HepG2 (cell line): ENCODE data around the gene KANSL3. TPM values are rescaled to one million over a fixed set of nuclear protein-coding genes. Genes with fewer than 3 reads are reported as not detected.

Experiments used
- ATAC-seq: fragments of 200-7000 bp; cut with Tn5 transposase; 3 replicates; pipeline ENCODE4 v1.9.1; 2020; ENCODE audit warnings: mild to moderate bottlenecking, moderate library complexity
- BruUV-seq: library from RNA; stranded (reverse); fragments of 400-500 nt; replicated peaks from 2 replicates; lab custom pipeline; 2021; lab: Mats Ljungman, UMichigan
- CTCF ChIA-PET: fragments of 300-600 bp; formaldehyde crosslinking; extraction: SDS; loops from one replicate; lab custom pipeline; 2021; ENCODE audit warnings: low total read pairs, inconsistent platforms, low intra/inter-chr PET ratio; lab: Yijun Ruan, JAX
- POLR2A ChIA-PET: fragments of 350-600 bp; sonication (Branson Sonifier 250); formaldehyde crosslinking; loops from one replicate; lab custom pipeline; 2020; ENCODE audit warnings: antibody characterized with exemption, inconsistent platforms; lab: Yijun Ruan, JAX
- DNase-seq: peaks from one replicate; pipeline ENCODE4 v3.0.0-alpha.2; 2015; ENCODE audit warnings: low spot score
- FAIRE-seq: peaks from 3 replicates; lab custom pipeline; 2011; peaks lifted over from hg19 to GRCh38; lab: Jason Lieb, UNC
- H2AFZ ChIP-seq: one replicate; pipeline ENCODE4 v1.6.1; 2011; ENCODE audit warnings: low read length, inconsistent platforms
- H3K27ac ChIP-seq: fragments of 300-600 bp; 3 replicates; pipeline ENCODE4 v1.8.0; 2011; ENCODE audit warnings: mixed run types, mild to moderate bottlenecking, mixed read lengths, low read length, inconsistent platforms; ENCODE audit not compliant: insufficient read depth; ENCODE audit errors: extremely low read length
- H3K27me3 ChIP-seq, 2 experiments: fragments of 200-600 bp in 1 of 2; 2 replicates in 1 of 2; 3 replicates in 1 of 2; pipeline versions ENCODE4 v1.6.0 to v1.8.0; 2011; ENCODE audit warnings: low read length in 2 of 2, mild to moderate bottlenecking in 2 of 2, moderate library complexity in 2 of 2, inconsistent platforms in 1 of 2; ENCODE audit not compliant: insufficient read depth in 2 of 2, control insufficient read depth in 1 of 2
- H3K36me3 ChIP-seq, 2 experiments: fragments of 200-600 bp in 1 of 2; replicated peaks in 1 of 2; 2 replicates in 1 of 2; 3 replicates in 1 of 2; pipeline versions ENCODE4 v1.5.1 to v1.8.0; 2011; ENCODE audit warnings: low read length in 2 of 2, inconsistent platforms in 1 of 2; ENCODE audit not compliant: insufficient read depth in 2 of 2, control insufficient read depth in 1 of 2
- H3K4me1 ChIP-seq: 2 replicates; pipeline ENCODE4 v1.5.1; 2012; ENCODE audit warnings: low read length, inconsistent platforms; ENCODE audit not compliant: insufficient read depth
- H3K4me2 ChIP-seq: 2 replicates; pipeline ENCODE4 v1.6.0; 2011; ENCODE audit warnings: low read depth, low read length, inconsistent platforms
- H3K4me3 ChIP-seq, 3 experiments: fragments of 200-600 bp in 1 of 3; sonication (generic), shearing (Covaris generic) in 1 of 3; replicated peaks in 1 of 3; 2 replicates each; pipeline ENCODE4 v1.5.1; 2011 to 2016; ENCODE audit warnings: low read length in 3 of 3, inconsistent platforms in 2 of 3, low read depth in 2 of 3, mild to moderate bottlenecking in 2 of 3, control low read depth in 1 of 3, mixed read lengths in 1 of 3; ENCODE audit not compliant: insufficient read depth in 1 of 3
- H3K79me2 ChIP-seq: one replicate; pipeline ENCODE4 v1.6.1; 2011; ENCODE audit warnings: low read length, inconsistent platforms; ENCODE audit not compliant: insufficient read depth
- H3K9ac ChIP-seq: 2 replicates; pipeline ENCODE4 v1.6.0; 2011; ENCODE audit warnings: mild to moderate bottlenecking, low read depth, low read length, inconsistent platforms; ENCODE audit not compliant: insufficient read depth
- H3K9me3 ChIP-seq: 2 replicates; pipeline ENCODE4 v1.5.1; 2012; ENCODE audit warnings: mild to moderate bottlenecking, low read length
- H4K20me1 ChIP-seq: 2 replicates; pipeline ENCODE4 v1.6.0; 2011; ENCODE audit warnings: inconsistent platforms, mild to moderate bottlenecking, low read length, moderate library complexity; ENCODE audit not compliant: insufficient read depth
- FOXA1 ChIP-seq, 2 experiments: fragments of 450-650 bp in 1 of 2; sonication (generic) in 1 of 2; formaldehyde crosslinking in 1 of 2; IDR thresholded peaks; 2 replicates each; pipeline versions ENCODE4 v1.4.0 to v1.6.1; 2016 to 2020; ENCODE audit warnings: missing genetic modification reagents in 1 of 2
- HDAC2 ChIP-seq: sonication (generic); formaldehyde crosslinking; IDR thresholded peaks from 2 replicates; pipeline ENCODE4 v1.4.0; 2020; ENCODE audit warnings: missing genetic modification reagents
- IRX3 ChIP-seq: sonication (generic); formaldehyde crosslinking; IDR thresholded peaks from 2 replicates; pipeline ENCODE4 v1.8.1; 2023; ENCODE audit warnings: mild to moderate bottlenecking, low read depth, missing genetic modification reagents, borderline replicate concordance
- NR2F2 ChIP-seq: IDR thresholded peaks from 2 replicates; pipeline ENCODE4 v1.6.1; 2012; ENCODE audit warnings: low read depth, inconsistent platforms, borderline replicate concordance
- RARA ChIP-seq: IDR thresholded peaks from 2 replicates; pipeline ENCODE4 v1.6.1; 2016; ENCODE audit warnings: missing genetic modification reagents, missing compliant biosample characterization
- SIX4 ChIP-seq: sonication (generic); formaldehyde crosslinking; IDR thresholded peaks from 2 replicates; pipeline ENCODE4 v1.4.0; 2020; ENCODE audit warnings: missing genetic modification reagents
- ZNF263 ChIP-seq: sonication (generic); formaldehyde crosslinking; IDR thresholded peaks from 2 replicates; pipeline ENCODE4 v1.4.0; 2020; ENCODE audit warnings: missing genetic modification reagents
- ZNF331 ChIP-seq: sonication (generic); formaldehyde crosslinking; IDR thresholded peaks from 2 replicates; pipeline ENCODE4 v1.4.0; 2020; ENCODE audit warnings: missing genetic modification reagents
- ZNF33B ChIP-seq: sonication (generic); formaldehyde crosslinking; IDR thresholded peaks from 2 replicates; pipeline ENCODE4 v1.5.1; 2020; ENCODE audit warnings: mild to moderate bottlenecking, missing genetic modification reagents
- ZNF850 ChIP-seq: sonication (generic); formaldehyde crosslinking; conservative IDR thresholded peaks from 2 replicates; pipeline ENCODE4 v1.9.0; 2021; ENCODE audit warnings: mild to moderate bottlenecking, missing genetic modification reagents
- WGBS: methylation state at CpG from one replicate; pipeline ENCODE4 v1.1.6; 2017; ENCODE audit warnings: low lambda C conversion rate; 5-methylcytosine and 5-hydroxymethylcytosine counted together
- in situ Hi-C: cut with HindIII; loops from 2 replicates; pipeline ENCODE4 v1.10.0; 2017; ENCODE audit warnings: low pct_unique_long_range_greater_than_20kb; ENCODE audit not compliant: extremely low pct_ligation_motif_present
- intact Hi-C: fragments of 100-400 bp; cut with micrococcal nuclease; formaldehyde crosslinking; loops from one replicate; pipeline ENCODE4 v1.10.0; 2022; ENCODE audit not compliant: unreplicated experiment
- polyA plus RNA-seq, 8 experiments: library from polyadenylated mRNA; depleted of rRNA in 3 of 8; stranded (reverse) in 7 of 8; unstranded in 1 of 8; fragments of >200 nt; fragmentation: Illumina TruSeq in 4 of 8; extraction: Trizol in 4 of 8; gene quantifications; 2 replicates each; pipeline versions ENCODE4 v1.2.1 to v1.2.3, GENCODE V29; 2011 to 2016; ENCODE audit warnings: low read depth in 4 of 8, missing spikeins in 1 of 8, mixed read lengths in 1 of 8; ENCODE audit not compliant: insufficient read depth in 1 of 8
- total RNA-seq, 5 experiments: library from RNA; depleted of rRNA; stranded (reverse); fragments of >200 nt; fragmentation: Illumina TruSeq; extraction: Trizol; gene quantifications; 2 replicates each; pipeline ENCODE4 v1.2.3, GENCODE V29; 2016; ENCODE audit warnings: low read depth in 1 of 5
- TF ChIP-seq, protein P1 (sequence below): sonication (generic); formaldehyde crosslinking; conservative IDR thresholded peaks from 2 replicates; pipeline ENCODE4 v1.4.0; 2020; ENCODE audit warnings: missing genetic modification reagents
- TF ChIP-seq, protein P2 (sequence below): IDR thresholded peaks from 2 replicates; pipeline ENCODE4 v1.6.1; 2016; ENCODE audit warnings: missing compliant biosample characterization, missing genetic modification reagents, borderline replicate concordance
- TF ChIP-seq, protein P3 (sequence below): sonication (generic); formaldehyde crosslinking; IDR thresholded peaks from 2 replicates; pipeline ENCODE4 v1.4.0; 2020; ENCODE audit warnings: mild to moderate bottlenecking, missing genetic modification reagents, borderline replicate concordance
- TF ChIP-seq, protein P4 (sequence below): sonication (generic); formaldehyde crosslinking; IDR thresholded peaks from 2 replicates; pipeline ENCODE4 v1.8.0; 2022; ENCODE audit warnings: mild to moderate bottlenecking, missing genetic modification reagents; ENCODE audit not compliant: insufficient replicate concordance

Gene KANSL3
- total and polyA plus RNA-seq, 2 of the 13 experiments (the other 11 are each of a cell fraction or from before 2014, with no cell fraction given), result 20.8 to 37.3 TPM

DNA sequence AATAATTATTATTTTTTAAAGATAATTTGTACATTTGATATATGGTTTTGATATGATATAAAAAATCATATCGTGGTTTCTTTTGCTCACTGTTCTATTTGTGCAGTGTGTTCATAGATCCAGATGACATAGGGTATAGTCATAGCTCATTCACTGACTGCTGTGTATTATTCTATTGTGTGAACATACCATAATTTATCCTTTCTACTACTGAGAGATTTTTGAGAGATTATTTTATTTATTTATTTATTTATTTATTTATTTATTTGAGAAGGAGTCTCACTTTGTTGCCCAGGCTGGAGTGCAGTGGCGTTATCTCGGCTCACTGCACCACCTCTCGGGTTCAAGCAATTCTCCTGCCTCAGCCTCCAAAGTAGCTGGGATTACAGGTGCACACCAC, 43.4 kb upstream of the KANSL3 start (continued):
- TF ChIP-seq SIX4 (CRISPR knock-in tag) (no peak), ZNF850 (no peak), ZNF33B (CRISPR knock-in tag) (no peak), IRX3 (CRISPR knock-in tag) (no peak)
- TF ChIP-seq, protein P1, sequence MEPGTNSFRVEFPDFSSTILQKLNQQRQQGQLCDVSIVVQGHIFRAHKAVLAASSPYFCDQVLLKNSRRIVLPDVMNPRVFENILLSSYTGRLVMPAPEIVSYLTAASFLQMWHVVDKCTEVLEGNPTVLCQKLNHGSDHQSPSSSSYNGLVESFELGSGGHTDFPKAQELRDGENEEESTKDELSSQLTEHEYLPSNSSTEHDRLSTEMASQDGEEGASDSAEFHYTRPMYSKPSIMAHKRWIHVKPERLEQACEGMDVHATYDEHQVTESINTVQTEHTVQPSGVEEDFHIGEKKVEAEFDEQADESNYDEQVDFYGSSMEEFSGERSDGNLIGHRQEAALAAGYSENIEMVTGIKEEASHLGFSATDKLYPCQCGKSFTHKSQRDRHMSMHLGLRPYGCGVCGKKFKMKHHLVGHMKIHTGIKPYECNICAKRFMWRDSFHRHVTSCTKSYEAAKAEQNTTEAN (CRISPR knock-in tag), result no peak
- TF ChIP-seq, all 625 proteins: peak for 0

DNA sequence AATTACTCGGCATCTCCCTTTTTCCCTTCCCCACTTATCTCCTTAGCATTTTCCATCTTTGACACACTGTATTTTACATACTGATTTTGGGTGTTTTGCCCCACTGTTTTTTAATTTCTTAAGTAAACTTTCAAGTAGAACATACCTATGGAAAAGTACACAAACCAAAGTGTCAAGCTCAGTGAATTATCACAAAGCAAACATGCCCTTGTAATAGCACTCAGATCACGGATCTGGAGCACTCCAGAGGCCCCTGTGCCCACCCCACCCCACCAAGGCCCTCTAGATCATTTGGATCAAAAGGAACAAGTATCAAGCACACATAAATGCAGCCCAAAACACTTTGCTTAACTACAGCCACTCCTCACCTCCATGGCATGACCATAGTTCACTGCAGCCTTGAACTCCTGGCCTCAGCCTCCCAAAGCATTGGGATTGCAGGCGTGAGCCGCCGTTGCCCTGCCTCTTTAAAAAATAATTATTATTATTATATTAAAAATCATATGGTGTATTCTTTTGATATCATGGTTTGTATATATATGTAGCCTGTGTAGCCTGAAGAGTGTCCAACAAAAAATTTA, 42.5 kb upstream of the KANSL3 start:
- intact Hi-C loops, result no loop called here
- FAIRE-seq (peak; percentile 75), ATAC-seq (no peak), DNase-seq (peak; percentile 34)
- Histone ChIP-seq H3K79me2 (no peaks in the 10 kb centered on the region), H3K4me3 (no peak overlapping the region), H3K27ac (no peak overlapping the region), H3K4me1 (peaks cover 47% of the 10 kb centered on the region), H3K4me2 (peak overlapping the region; percentile 42), H3K27me3 (peaks cover 0 to 18% of the 10 kb centered on the region in 2 experiments; a peak in 2 of 5 replicates), H3K36me3 (no peaks in the 10 kb centered on the region), H4K20me1 (no peaks in the 10 kb centered on the region), H3K9ac (no peak overlapping the region), H3K9me3 (no peaks in the 10 kb centered on the region), H2AFZ (no peak overlapping the region)
- no TSS peak for BruUV-seq
- in situ Hi-C loops, result no loop called here
- CTCF ChIA-PET, result no interaction called here
- POLR2A ChIA-PET, result no interaction called here
- 3% methylated on average over 5 of the region's 5 CpGs for WGBS
- peak; percentile 29; the same call in 1 of the 2 replicates for TF ChIP-seq HDAC2 (CRISPR knock-in tag)
- TF ChIP-seq NR2F2, result peak; percentile 66; the same call in 1 of the 2 replicates
- TF ChIP-seq, protein P2, sequence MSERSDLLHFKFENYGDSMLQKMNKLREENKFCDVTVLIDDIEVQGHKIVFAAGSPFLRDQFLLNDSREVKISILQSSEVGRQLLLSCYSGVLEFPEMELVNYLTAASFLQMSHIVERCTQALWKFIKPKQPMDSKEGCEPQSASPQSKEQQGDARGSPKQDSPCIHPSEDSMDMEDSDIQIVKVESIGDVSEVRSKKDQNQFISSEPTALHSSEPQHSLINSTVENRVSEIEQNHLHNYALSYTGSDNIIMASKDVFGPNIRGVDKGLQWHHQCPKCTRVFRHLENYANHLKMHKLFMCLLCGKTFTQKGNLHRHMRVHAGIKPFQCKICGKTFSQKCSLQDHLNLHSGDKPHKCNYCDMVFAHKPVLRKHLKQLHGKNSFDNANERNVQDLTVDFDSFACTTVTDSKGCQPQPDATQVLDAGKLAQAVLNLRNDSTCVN (CRISPR knock-in tag), result peak; percentile 96
- no peak for TF ChIP-seq ZNF331 (CRISPR knock-in tag)
- TF ChIP-seq, protein P3, sequence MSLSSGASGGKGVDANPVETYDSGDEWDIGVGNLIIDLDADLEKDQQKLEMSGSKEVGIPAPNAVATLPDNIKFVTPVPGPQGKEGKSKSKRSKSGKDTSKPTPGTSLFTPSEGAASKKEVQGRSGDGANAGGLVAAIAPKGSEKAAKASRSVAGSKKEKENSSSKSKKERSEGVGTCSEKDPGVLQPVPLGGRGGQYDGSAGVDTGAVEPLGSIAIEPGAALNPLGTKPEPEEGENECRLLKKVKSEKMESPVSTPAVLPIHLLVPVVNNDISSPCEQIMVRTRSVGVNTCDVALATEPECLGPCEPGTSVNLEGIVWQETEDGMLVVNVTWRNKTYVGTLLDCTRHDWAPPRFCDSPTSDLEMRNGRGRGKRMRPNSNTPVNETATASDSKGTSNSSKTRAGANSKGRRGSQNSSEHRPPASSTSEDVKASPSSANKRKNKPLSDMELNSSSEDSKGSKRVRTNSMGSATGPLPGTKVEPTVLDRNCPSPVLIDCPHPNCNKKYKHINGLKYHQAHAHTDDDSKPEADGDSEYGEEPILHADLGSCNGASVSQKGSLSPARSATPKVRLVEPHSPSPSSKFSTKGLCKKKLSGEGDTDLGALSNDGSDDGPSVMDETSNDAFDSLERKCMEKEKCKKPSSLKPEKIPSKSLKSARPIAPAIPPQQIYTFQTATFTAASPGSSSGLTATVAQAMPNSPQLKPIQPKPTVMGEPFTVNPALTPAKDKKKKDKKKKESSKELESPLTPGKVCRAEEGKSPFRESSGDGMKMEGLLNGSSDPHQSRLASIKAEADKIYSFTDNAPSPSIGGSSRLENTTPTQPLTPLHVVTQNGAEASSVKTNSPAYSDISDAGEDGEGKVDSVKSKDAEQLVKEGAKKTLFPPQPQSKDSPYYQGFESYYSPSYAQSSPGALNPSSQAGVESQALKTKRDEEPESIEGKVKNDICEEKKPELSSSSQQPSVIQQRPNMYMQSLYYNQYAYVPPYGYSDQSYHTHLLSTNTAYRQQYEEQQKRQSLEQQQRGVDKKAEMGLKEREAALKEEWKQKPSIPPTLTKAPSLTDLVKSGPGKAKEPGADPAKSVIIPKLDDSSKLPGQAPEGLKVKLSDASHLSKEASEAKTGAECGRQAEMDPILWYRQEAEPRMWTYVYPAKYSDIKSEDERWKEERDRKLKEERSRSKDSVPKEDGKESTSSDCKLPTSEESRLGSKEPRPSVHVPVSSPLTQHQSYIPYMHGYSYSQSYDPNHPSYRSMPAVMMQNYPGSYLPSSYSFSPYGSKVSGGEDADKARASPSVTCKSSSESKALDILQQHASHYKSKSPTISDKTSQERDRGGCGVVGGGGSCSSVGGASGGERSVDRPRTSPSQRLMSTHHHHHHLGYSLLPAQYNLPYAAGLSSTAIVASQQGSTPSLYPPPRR (CRISPR knock-in tag), result peak; percentile 85
- TF ChIP-seq, protein P4, sequence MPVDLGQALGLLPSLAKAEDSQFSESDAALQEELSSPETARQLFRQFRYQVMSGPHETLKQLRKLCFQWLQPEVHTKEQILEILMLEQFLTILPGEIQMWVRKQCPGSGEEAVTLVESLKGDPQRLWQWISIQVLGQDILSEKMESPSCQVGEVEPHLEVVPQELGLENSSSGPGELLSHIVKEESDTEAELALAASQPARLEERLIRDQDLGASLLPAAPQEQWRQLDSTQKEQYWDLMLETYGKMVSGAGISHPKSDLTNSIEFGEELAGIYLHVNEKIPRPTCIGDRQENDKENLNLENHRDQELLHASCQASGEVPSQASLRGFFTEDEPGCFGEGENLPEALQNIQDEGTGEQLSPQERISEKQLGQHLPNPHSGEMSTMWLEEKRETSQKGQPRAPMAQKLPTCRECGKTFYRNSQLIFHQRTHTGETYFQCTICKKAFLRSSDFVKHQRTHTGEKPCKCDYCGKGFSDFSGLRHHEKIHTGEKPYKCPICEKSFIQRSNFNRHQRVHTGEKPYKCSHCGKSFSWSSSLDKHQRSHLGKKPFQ, result no peak
- TF ChIP-seq ZNF263 (CRISPR knock-in tag), result peak; percentile 78
- peak; percentile 67 for TF ChIP-seq RARA
- peak; percentile 28; the same call in 1 of the 2 replicates for TF ChIP-seq FOXA1 (IDR thresholded peaks at IDR 0.05)
- peak; percentile 53; the same call in 1 of the 2 replicates for TF ChIP-seq FOXA1 (CRISPR knock-in tag; IDR thresholded peaks at IDR 0.05)
